NK-92 treated with Interleukin-12 subunit alpha and Interleukin-12 subunit beta, amount 100 ng/mL, for 24 hours (cell line): ENCODE results near the gene CSRP1.
"Not testable (repeated sequence)": the region's sequence is repeated elsewhere in the genome, so short reads cannot be mapped to it uniquely, and the experiment has no call there.

Experiments
- DNase-seq: peaks from one replicate; lab custom pipeline; 2025; lab: John Stamatoyannopoulos, UW

Gene CSRP1

DNA sequence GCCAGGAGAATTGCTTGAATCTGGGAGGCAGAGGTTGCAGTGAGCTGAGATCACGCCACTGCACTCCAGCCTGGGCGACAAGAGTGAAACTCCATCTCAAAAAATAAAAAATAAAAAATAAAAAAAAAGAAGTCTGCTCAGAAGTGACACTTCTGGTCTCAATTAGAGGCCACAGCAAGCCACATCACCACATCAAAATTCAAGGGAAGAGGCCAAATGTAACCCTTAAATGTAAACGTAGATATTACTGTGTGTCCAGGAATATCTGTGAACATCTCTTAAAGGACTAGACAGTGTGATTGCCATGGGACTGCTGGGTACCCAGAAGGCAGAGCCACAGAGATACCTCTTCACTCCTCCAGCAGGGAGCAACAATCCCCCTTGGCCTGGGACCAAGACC lies 28.3 kb downstream of the CSRP1 start:
- not testable (repeated sequence) for DNase-seq

DNA sequence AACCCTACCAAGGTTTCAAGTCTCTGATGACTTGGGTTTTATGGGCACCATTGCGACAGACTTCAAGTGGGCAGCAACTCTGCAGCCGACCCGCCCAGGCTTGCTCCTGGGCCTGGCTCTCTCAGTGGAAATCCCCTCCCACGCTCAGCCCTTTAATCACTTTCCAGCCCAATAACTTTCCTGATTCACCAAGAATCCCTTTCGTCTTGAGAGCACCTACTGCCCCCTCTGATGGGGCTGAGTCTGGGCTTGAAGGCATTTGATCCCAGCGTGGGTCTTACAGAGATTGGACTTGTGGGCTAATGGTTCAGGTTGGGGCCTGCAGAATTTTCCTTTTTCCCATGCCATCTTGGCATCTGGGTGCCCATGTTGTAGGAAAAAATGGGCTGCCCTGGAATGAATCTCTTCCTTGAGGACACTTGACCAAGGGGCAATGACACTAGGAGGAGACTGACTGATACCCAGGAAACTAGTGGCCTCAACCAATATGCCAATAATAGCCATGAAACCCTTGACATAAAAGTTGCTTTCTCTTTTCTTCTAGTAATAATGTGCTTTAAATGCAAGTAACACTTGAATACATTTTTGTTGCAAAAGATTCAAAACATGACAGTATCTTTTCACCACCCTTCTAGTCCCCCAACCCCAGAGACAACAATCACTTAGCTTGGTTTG lies 30.1 kb downstream of the CSRP1 start:
- DNase-seq = no peak

DNA sequence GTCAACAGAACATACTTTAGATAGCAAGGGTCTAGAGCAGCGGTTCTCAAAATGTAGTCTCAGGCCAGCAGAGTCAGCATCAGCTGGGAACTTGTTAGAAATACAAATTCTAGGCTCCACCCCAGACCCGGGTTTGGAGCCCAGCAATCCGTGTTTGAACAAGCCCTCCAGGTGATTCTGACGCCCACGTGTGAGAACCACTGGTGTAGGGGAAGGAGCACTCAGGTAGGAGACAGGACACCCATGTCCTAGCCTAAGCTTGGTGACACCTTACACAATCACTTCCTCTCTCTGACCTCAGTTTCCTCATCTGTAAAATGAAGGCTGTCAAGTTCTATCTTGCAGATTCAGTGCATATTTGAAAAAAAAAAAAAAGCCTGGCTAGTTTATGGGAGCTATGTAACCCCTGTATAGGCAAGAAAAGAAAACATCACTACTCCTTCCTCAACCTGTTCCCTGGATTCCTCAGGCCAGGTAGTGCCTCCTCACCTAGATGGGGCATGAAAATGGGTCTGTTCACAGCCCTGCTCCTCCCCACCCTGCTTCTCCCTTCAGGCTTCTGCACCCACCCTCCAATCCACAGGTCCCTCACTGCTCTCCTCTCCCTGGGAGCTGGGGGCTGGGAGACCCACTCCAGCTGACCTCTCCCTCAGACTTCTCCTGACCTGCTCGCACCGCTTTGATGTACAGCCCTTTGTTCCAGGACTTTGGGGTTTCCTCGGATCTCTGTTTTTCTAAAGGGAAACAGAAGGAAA lies 30.8 kb downstream of the CSRP1 start:
- DNase-seq = no peak

DNA sequence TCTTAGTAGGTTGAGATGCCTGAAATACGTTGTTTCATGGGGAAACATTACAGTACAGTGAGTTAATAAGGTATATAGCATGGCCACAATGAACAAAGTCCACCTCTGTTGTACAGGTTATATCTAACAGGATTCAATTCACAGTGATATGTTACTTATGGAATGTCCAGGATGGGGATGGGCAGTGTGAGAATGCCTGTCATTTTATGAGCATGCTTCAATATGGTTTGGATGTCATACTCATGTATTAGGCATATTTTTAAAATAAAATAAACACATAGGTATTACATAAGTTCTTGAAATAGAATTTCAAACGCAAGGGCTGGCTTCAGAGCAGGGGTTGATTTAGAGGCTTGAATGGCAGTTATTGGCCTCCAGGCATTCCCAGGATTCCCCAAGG lies 31.8 kb downstream of the CSRP1 start:
- no peak for DNase-seq

DNA sequence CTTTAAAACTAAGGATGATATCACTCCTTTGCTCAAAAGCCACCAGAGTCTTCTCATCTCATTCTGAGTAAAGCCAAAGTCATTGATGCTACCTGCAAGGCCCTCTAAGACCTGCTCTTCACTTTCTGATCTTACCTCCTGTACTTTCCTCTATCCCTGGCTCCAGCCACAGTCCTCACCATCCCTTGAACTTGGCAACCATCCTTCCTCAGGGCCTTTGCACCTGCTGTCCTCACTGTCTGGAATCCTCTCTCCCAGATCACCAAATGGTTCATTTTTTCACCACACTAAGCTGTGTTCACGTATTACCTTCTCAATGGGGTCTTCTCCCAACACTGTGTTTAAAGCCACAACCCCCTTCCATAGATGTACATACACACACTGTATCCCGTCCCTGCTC lies 33.6 kb downstream of the CSRP1 start:
- DNase-seq = no peak

DNA sequence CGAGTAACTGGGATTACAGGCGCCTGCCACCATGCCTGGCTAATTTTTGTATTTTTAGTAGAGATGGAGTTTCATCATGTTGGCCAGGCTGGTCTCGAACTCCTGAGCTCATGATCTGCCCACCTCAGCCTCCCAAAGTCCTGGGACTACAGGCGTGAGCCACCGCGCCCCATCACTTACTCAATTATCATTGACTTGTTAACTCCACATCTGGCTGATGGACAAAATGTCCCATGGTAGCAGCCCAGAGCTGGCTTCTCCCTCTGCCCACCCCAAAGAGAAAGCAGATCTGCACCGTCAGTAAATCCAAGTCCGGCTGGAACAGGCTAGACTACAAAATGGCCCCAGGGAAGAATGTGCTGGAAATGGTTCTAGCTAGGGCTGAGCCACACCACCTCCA lies 34.6 kb downstream of the CSRP1 start:
- DNase-seq = not testable (repeated sequence)

DNA sequence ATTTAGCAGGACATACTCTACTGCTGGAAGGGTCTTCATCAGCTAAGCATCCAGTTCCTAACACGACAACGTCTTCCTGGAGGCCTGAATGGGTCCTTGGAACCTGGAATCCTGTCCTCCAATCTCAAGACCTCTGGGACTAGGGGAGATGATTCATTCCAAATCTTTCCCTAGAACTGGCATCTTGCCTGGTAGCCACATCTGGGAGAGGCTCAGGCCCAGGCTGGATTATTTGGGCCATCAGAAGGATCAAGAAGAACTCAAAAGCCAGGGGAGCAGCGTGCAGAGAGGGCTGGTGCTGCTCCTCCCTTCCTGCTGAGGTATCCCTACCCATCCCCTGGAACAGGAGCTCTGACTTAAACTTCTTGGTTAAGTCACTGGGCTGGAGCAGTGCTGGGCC lies 35.2 kb downstream of the CSRP1 start:
- DNase-seq = no peak

DNA sequence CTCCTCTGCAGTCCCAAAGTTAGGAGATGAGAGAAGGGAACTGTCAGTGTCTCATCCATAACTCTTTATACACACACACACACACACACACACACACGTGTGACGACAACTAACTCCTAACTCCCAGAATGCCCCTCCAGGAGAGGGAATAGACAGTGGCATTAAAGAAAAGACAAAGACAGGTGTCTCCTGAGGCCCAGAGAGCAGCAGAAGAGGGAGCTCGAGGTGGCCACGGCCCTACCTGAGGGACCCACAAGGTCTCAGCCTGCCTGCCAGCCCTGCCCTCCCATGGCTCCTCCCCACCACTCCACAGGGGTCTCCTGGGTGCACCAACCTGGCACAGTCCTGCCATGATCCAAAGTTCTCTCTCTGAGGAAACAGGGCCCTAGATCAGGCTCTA lies 36.3 kb downstream of the CSRP1 start:
- DNase-seq = no peak

DNA sequence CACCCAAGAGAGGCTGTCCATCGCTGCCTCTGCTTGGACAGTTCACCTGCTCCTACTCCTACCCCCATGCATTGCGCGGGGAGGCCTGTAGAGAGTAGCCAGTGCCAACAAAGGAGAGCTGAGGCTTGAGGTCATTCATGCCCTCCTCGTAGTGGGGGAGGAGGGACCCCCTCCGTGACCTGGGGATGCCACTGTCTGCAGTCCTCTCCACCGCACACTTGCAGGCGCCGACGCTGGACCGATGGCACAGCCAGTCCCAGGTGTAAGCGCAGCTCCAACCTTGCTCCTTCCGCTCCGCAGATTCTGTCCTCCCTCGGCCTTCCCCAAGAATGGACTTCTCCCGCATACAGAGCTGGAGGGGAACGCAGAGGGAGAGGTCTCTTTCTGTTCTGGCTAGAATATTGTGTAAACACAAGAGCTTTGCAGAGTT lies 37.3 kb downstream of the CSRP1 start:
- DNase-seq = no peak

DNA sequence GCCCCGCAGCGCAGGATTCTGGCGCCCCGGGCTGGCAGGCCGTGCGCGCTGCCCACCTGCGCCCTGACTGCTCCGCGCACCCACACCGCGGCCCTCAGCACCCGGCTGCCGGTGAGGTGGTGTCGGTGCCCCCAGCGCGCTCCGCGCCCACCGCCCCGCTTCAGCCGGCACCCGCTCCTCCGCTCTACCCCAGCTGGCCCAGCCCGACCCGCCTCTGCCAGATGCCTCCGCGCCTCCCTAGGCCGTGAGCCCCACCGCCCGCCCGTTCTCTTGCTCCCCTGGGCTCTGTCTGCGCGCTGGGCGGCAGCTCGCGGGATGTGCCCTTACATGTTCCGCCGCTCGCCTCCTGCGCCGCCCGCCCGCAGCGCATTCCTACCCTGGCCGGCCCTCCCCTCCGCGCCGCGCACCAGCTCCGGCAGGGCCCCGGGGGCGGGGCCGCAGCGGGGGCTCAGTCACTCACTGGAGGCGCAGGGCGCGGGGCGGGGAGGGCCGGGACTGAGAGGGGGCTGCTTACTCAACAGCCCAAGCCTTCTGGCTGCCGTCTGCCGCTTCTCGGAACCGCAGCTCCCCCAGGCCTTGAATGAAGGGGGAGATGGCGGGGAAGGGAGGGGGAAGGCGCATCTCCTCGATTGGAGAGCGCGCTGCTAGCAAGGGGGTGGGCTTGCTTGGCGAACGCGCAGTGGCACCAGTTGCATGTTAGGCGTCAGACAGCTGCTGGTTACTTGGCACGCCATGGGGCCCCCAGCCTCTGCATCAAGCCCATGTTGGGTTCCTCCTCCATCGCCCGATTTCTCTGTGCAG lies 37.9 kb downstream of the CSRP1 start, which contains the start of gene PHLDA3:
TSS of gene PHLDA3 (minus strand) at position 345 of the 801 bp plus-strand sequence. CDS start 402 bp downstream, outside the sequence.
- DNase-seq = no peak

DNA sequence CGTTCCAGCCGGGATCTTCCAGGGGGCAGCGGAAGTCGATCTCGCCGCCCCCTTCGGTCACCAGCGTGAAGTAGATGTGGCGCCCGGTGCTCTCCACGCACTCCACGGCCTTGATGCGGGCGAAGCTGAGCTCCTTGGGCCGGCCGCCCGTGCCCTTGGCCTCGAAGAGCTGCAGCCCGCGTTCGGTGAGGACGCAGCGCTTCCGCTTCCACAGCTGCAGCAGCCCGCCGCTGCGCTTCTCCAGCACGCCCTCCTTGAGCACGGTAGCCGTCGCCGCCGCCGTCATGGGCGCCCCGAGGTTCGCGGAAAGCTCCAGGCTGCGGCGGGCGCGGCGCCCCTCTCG lies 38.5 kb downstream of the CSRP1 start:
- no peak for DNase-seq

DNA sequence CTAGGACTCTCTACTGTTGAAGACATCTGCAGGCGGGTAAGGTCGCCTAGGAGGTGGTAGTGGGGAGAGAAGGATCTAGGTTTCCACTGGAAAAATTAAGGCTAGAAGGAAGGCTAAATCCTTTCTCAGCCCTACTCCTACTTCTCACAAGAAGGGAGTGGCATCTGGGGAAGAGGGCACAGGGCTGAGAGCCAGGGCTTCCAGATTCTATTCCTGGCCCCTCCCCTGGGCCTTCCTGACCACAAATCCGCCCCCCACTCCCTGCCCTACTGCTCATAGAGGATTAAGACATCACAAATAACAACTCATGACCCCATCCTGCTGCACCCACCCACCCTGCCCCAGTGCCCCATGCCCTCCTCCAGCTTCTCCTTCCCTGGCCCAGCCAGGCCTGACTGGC lies 40.4 kb downstream of the CSRP1 start:
- DNase-seq = no peak

DNA sequence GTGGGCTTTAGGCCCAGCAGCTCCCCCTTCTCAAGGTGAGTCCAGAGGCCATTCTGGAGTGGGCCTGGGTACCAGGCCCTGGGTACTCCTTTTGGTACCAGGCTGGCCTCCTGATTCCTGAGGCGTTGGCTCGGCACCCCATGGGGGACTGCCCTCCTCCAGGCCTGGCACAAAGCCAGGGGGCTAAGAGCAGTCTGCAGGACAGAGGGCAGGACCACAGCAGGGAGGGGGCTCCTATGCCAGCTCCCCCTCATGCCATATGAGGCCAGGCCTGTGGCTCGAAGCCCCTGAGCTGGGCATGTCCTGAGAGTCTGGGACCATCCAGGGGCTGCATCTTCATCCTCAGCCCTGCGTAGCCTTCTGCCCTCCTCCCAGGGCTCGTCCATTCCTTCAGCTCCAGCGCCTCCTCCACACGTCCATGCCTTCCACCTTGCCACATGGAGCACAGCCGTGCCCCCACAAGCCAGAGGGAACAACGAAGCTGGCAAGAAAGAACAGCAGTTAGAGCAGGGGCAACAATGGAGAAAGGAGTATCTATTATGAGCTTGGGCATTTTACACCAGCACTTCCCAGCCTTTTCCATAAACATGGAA lies 41.1 kb downstream of the CSRP1 start:
- no peak for DNase-seq

DNA sequence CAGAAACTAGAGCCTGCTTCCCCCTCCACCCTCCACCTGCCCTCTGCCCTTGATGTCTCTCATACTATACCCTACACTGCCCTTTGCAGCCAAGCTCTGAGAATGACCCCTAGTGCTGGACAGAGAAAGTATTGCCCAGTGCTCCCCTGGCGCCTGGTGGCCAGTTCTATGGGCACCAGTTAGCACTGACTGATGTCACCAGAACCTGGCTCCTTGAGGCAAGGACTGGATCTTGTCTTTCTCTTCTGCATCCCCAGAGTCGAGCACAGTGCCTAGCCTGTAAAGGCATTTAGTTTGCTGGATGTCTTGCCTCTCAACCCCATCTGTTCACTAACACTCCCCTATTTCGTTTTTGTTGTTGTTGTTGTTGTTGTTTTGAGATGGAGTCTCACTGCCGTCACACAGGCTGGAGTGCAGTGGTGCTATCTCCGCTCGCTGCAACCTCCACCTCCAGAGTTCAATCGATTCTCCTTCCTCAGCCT lies 43.8 kb downstream of the CSRP1 start:
- no peak for DNase-seq

DNA sequence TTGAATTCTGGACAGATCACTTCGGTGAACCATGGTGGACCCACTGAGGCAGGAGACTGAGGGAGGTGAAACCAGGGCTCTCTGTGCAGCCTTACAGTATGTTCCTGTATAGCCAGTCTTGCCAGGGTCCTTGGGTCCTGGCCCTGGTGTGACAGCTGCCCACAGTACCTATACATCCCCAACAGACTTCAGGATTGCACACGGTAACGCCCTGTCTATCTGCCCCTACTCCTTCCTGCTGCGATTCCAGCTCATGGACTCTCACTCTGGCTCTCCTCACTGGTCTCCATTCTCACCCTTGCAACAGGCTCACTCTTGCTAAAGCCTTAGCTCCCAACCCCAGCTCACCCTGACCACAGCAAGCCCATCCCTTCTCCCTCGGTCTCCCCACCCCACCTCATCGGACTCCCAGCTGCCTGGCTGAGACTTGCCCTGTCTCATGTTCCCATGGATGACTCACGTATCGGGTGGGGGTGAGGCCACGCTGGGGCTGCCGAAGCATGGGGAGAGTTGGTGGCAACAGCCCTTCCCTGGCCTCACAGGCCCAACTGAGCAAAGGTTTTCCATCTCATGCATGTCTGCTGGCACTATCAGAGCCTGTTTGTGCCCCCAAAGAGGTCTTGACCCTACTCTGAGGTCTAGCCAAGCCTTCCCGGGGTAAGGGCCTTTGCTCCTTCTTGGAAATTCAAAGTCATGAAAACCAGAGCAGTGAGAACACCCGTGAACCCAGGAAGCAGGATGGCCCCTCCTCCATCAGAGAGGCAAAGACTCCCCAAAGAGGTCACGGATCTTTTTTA lies 45.1 kb downstream of the CSRP1 start:
- DNase-seq = no peak

DNA sequence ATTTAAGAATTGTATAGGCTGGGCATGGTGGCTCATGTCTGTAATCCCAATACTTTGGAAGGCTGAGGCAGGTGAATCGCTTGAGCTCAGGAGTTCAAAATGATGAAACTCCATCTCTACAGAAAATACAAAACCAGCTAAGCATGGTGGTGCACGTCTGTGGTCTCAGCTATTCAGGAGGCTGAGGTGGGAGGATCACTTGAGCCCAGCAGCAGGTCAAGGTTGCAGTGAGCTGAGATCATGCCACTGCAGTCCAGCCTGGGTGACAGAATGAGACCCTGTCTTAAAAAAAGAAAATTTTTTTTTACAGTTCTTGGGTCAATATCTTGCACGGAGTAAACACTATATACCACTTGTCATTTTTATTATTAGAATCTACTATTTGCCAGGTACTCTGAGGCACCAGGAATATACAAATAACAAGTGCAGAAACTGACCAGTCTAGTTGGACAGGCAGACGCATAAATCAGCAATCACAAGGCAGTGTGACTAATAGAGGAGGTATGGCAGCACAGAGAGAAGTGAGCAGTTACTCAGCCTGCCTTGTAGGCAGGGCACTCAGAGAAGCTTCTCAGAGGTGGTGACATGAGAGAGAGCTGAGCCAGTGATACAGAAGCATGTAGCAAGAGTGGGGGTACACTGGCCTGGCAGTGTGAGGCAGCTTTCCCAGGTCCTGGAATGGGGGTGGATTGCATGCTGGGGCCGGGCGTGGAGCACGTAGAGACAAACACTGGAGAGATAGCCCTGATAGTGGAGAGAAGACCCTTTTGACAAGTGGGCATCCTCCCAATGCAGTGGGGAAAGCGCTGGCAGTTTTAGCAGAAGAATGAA lies 45.9 kb downstream of the CSRP1 start:
- DNase-seq = no peak

DNA sequence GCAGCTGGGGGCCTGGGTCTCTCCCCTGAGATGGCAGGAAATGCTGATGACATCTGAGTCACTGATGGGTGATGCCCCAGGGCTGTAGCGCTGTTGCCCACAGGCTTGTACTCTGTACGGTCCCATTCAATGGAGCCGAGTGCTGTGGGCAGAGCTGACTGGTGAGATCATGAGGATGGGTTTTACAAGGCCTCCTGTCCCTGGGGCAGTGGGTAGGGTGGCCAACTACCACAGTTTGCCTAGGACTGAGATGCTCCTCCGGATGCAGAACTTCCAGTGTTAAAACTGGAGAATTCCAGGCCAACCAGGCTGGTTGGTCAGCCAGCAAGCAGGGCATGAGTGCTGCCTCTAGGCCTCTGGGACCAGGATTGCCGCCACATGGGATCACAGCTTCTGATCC lies 47.1 kb downstream of the CSRP1 start:
- no peak for DNase-seq

DNA sequence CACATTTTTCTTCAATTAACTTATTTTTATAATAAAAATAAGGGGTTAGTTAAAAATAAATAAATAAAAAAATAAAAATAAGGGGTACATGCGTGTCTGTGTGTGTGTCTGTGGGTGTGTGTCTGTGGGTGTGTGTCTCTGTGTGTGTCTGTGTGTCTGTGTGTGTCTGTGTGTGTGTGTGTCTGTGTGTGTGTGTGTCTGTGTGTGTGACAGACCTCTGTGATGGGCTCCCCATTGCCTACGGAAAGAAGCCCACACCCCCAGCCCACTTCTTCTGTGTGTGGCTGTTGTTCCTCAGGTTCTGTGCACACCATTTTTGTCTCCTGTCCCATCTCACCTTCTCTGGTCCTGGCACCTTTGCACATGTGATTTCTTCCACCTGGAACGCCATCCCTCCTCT lies 47.9 kb downstream of the CSRP1 start:
- DNase-seq = no peak

DNA sequence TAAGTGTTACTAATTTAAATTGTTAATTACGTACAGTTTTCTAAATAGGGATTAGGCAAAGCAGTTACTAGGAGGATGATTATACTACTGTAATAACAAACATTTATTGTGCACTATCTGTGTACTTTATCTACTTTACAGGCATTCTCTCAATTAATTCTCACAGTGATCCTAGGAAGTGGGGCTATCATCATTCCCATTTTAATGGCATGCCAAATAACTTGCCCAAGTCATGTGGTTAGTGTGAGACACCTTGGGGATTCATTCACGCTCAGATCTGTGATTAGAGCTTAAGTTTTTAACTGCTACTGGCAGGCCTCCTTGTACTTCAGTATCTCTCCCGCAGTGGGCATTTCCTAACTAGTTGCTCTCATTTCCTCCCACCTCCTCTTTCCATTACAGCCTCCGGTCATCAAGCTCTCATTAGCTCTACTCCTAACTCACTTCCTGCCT lies 49.4 kb downstream of the CSRP1 start:
- DNase-seq = no peak

DNA sequence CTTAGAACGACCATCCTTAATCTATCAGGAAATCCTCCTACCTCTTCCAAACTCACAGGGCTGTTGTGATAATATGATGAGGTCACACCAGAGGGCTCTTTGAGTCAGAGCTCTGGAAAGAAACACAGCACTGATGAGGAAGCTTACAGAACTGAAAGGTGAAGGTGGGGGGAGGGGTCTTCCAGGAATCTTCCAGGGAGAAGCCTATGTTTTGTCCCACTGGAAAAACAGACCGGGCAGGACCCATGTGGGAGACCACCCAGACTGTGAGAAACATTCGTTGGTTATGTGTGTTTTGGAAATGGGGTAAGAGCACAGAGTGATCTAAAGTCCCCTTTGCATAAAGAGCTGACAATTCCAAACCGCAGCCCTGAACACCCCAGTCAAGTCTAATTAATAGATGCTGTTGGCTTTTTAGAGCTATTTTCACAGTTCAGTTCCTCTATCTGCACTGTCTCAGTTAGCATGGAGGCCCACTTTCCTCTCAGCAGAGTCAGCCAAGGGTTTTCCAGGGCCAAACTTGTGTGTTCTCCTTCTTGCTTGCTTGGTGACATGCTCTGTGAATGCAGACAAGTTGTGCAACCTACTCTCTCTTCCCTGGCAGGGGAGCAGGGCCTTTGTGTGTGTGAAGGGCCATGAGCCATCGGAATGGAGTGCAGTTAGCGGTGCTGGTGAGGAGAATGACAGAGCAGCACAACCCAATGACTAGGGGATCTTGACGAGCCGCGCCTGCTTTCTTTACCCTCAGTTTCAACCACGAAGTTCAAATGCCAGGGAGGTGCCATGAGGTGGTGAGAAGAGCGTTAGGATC lies 50.2 kb downstream of the CSRP1 start:
- DNase-seq = no peak
